SK-N-DZ (cell line): ENCODE results near the gene BMP8A.
"Not testable (repeated sequence)": the region's sequence is repeated elsewhere in the genome, so short reads cannot be mapped to it uniquely, and the experiment has no call there.

Source experiments
- DNase-seq: peaks from one replicate; pipeline ENCODE4 v3.0.0-alpha.2; 2015; ENCODE audit warnings: low spot score

BMP8A gene

DNA sequence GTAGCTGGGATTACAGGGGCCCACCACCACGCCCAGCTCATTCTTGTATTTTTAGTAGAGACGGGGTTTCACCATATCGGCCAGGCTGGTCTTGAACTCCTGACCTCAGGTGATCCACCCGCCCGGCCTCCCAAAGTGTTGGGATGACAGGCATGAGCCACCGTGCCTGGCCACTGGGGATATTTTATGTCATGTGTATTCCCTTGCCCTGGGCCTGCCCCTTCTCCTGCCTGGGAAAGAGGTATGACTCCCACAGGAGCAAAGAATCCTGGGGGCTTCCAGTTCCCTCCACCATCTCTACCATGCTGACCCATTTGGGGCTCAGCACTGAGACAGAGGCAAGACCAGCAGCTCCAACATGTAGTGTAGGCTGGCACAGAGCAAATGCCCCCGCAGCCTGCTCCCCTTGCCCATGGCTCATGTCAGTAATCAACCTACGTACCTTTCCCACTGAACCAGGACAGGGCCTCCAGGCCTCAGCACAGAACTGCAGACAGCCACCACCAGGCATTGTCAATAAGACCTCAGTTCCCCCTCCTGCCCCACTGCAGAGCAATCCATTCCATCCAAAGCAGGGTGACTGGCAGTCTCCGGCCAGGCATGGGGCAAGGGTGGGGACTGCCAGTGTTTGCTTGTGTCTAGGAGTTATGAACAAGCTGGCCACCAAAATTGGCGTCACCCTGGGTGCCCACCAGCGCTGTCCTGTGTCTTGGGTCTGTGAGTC is 35.2 kb downstream of the BMP8A start:
- DNase-seq: no peak

- DNase-seq: not testable (repeated sequence)
These were observed 35.7 kb downstream of the BMP8A start for GRCh38 chr1:39527190-39527579.

DNA sequence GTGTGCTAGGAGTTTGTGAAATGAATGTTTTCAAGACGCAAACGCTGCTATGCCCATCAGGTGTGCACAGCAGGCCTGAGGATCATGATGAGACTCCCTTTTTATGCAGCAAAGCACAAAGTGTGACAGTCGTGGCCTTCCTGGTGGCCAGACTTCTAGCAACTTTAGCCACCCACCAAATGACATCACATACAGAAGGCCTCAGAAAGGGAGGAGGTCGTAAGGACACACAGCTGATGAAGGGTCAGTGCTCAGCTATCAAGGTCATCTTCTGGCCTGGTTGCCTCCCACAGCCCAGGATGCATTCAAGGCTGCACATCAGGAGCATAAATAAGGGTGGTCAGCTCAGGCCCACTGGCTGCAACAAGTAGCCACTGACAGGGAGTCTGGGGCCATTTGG is 36.6 kb downstream of the BMP8A start:
- DNase-seq: no peak

- no peak for DNase-seq
These were observed 38.6 kb downstream of the BMP8A start for GRCh38 chr1:39529901-39530535.

GRCh38 chr1:39531526-39531925 is 40.1 kb downstream of the BMP8A start:
- no peak for DNase-seq

- DNase-seq: no peak
These were observed 42.0 kb downstream of the BMP8A start for GRCh38 chr1:39533442-39533841.

DNA sequence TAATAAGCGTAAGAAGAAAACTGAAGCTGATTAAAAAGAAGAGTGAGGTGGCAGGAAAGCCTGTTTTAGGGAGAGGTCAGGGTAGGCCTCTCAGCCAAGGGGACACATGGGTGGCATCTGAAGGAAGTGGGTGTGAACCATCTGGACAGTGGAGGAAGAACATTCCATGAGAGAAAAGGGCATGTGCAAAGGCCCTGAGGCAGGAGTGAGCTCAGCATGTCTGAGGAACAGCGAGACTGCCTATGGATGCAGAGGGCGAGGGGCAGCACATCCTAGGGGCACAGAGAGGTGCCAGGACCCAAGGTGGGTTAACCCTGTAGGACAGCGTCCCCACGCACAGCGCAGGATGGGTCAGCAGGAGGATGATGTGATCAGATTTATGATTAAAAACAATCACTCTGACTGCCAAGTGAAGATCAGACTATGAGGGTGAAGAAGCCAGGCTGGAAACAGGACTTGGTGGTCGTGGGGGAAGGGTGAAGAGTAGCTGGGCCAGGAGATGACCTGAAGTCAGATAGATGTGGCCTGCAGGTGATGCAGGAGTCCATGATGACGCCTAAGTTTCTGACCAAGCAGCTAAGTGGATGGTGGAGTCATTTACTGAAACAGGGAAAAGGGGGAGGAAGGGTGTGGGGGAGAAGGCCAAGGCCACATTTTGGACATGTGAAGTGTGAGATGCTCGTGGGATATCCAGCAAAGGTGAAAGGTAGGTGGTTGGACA is 47.3 kb downstream of the BMP8A start:
- no peak for DNase-seq

DNA sequence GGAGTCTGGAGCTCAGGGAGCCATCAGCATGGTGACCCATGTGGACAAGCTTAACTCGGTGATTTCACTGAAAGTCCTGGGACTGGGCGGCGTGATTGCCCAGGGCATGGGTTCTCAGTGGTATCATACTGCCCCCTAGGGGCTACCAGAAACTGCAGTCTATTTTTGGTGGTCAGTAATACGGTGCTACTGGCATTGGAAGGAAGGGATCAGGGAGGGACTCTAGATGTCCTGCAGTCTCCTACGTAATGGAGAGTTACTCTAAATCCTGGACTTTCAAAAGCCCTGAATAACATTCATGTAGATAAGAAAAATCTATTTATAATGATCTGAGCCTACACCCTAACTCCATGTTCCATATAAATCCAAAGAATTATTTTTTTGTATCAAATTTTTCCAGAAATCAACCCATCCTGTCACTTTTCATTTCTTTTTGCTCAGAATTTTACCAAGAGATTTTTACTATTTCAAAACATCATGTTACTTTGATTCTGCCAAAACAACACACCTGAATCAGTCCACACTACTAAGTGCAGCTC is 47.9 kb downstream of the BMP8A start:
- DNase-seq: peak; percentile 63

- DNase-seq: no peak
These were observed 49.1 kb downstream of the BMP8A start for GRCh38 chr1:39540504-39541031.

- no peak for DNase-seq
These were observed 51.5 kb downstream of the BMP8A start for GRCh38 chr1:39542924-39543323.

DNA sequence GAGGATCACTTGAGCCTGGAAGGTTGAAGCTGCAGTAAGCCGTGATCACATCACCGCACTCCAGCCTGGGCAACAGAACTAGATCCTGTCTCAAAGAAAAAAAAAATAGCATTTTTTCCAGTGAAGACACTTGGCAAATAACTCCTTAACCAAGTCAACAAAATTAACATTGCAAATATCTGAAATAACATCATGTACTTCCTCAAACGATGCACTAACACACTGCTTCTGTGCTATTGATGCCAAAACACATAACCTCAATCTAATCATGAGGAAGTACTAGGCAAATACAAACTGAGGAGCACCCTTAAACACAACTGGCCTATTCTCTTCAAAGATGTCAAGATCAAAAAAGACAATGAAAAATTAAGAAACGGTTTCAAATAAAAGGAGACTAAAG is 52.9 kb downstream of the BMP8A start:
- no peak for DNase-seq

DNA sequence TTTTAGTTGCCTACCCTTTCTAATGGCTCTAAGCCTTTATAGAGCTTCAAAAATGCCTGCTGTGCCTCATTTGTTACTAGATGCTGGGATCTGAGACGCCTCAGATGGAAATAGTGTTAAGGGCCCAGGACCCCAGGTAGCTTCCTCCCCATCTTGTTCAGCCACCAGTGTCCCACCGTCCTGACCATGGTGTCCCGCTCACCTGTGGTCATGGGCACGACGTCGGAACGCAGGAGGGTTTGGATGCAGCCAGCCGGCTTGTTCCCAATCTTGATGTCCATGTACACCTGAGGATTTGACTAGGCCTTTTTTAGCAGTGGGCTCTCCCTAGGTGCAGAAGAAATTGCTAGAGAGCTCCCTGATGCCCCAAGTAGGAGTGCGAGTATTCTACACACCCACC is 54.1 kb downstream of the BMP8A start:
- no peak for DNase-seq

DNA sequence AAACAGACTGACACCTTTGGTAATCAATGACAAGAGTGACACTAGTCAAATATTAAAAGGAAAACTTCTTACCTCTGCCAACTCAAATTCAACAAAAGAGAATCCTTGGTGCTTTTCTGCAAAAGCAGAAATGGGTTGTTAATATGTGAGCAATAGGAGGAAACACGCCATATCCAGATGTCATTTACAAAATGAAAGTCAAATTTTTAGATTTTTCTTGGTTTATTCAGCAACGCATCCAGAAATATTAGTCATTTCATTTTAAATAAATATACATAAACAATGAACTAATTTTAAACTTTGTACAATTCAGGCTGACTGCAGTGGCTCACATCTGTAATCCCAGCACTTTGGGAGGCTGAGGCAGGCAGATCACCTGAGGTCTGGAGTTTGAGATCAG is 62.8 kb downstream of the BMP8A start:
- no peak for DNase-seq

GRCh38 chr1:39561279-39561678 is 69.8 kb downstream of the BMP8A start:
- no peak for DNase-seq

- no peak for DNase-seq
These were observed 71.5 kb downstream of the BMP8A start for GRCh38 chr1:39562886-39563285.

DNA sequence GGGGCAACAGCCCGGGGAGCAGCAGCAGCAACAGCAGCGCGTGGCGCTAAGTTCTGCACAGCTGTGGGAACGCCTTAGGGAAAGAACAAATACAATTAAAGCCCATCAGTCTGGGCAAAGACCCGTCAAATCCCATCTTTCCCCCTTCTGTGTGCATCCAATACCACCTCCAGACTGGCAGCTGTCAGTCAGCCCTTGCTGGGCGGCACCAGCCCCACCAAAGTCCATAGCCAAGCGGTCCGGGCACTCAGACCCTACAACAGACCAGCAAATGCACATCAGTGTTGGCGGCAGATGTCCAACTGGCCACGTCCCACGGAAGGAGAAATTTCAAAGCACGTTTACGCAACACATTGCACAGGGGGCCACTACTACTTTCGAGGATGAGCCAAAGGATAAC is 72.2 kb downstream of the BMP8A start:
- DNase-seq: no peak

GRCh38 chr1:39564340-39564739 is 72.9 kb downstream of the BMP8A start:
- DNase-seq: no peak

- no peak for DNase-seq
These were observed 73.5 kb downstream of the BMP8A start for GRCh38 chr1:39564941-39565340.

- no peak for DNase-seq
These were observed 75.2 kb downstream of the BMP8A start for GRCh38 chr1:39566441-39567137.

GRCh38 chr1:39567302-39567701 is 75.9 kb downstream of the BMP8A start:
- no peak for DNase-seq

DNA sequence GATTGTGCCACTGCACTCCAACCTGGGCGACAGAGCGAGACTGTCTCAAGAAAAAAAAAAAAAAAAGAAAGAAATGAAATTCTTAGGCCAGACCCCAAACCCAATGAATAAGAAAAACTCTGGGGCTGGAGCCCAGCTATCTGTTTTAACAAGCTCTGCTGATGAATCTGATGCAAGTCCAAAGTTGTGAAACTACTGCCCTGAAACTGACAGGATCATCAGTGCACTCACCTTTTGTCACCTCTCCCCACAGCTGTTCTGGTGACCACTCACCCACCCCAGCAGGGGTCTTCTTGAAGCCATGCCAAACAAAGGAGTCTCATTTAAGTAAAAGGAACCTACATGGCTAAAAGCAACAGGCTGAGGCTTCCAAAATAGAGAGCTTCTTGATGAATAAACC is 76.8 kb downstream of the BMP8A start:
- no peak for DNase-seq

GRCh38 chr1:39569034-39569433 is 77.6 kb downstream of the BMP8A start:
- DNase-seq: no peak
